Mesothelial cell of epicardium (in vitro differentiated cells): ENCODE measurements around the gene RCAN2. TPM values are rescaled to one million over a fixed set of nuclear protein-coding genes. Genes with fewer than 3 reads are reported as not detected.

ENCODE experiments used
- DNase-seq, 2 experiments: peaks; one replicate each; pipeline ENCODE4 v3.0.0; 2021; ENCODE audit warnings: low spot score in 2 of 2; ENCODE audit not compliant: unreplicated experiment in 2 of 2
- H3K27ac Mint-ChIP-seq: 2 replicates; pipeline ENCODE4 v1.8.0; 2021; ENCODE audit warnings: mixed read lengths
- H3K27me3 Mint-ChIP-seq: 2 replicates; pipeline ENCODE4 v1.8.0; 2021; ENCODE audit warnings: low read depth, mixed read lengths
- H3K36me3 Mint-ChIP-seq: 2 replicates; pipeline ENCODE4 v1.8.0; 2021; ENCODE audit warnings: mixed read lengths
- H3K4me1 Mint-ChIP-seq: 2 replicates; pipeline ENCODE4 v1.8.0; 2021; ENCODE audit warnings: mixed read lengths
- H3K4me3 Mint-ChIP-seq: 2 replicates; pipeline ENCODE4 v1.8.0; 2021; ENCODE audit warnings: mild to moderate bottlenecking, moderate library complexity, mixed read lengths
- H3K9me3 Mint-ChIP-seq: 2 replicates; pipeline ENCODE4 v1.8.0; 2021; ENCODE audit warnings: mixed read lengths
- CTCF ChIP-seq: fragments of 200-600 bp; sonication (generic); IDR thresholded peaks from one replicate; pipeline ENCODE4 v1.5.0; 2021; ENCODE audit warnings: antibody characterized with exemption; ENCODE audit not compliant: unreplicated experiment
- total RNA-seq: library from RNA; stranded (reverse); gene quantifications from 3 replicates; pipeline ENCODE4 v1.2.1, GENCODE V29; 2021

RCAN2 gene
- total RNA-seq, 1 donor from 2014 or later: 4.0 TPM

GRCh38 chr6:46216879-46217278, 274.4 kb downstream of the RCAN2 start:
- Mint-ChIP-seq H3K36me3 (no peaks in the 10 kb centered on the region), H3K9me3 (no peaks in the 10 kb centered on the region), H3K4me3 (no peak overlapping the region), H3K27ac (no peak overlapping the region), H3K4me1 (peaks cover 3% of the 10 kb centered on the region), H3K27me3 (no peaks in the 10 kb centered on the region)
- no peak for DNase-seq
- TF ChIP-seq CTCF: no peak

DNA sequence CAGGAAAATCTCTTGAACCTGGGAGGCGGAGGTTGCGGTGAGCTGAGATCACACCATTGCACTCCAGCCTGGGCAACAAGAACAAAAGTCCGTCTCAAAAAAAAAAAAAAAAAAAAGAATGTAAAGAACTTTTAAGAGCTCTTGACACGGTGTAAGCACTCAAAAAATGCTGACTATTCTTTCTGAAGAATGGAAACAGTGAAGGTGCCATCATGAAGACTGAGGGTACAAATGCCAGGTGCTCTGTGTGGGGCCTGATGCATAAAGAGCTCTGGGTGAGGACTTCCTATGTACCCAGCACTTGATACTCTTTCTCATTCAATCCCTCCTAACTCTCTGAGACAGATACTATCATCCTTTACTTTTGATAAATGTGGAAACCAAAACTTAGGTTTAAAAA, 275.5 kb downstream of the RCAN2 start:
- H3K4me1 Mint-ChIP-seq: peaks cover 3% of the 10 kb centered on the region
- no peaks in the 10 kb centered on the region for H3K9me3 Mint-ChIP-seq
- no peak overlapping the region for H3K4me3 Mint-ChIP-seq
- H3K27me3 Mint-ChIP-seq: no peaks in the 10 kb centered on the region
- no peaks in the 10 kb centered on the region for H3K36me3 Mint-ChIP-seq
- DNase-seq: no peak
- H3K27ac Mint-ChIP-seq: no peak overlapping the region
- TF ChIP-seq CTCF: no peak

GRCh38 chr6:46215213-46215612, 276.0 kb downstream of the RCAN2 start:
- DNase-seq: no peak
- H3K27ac Mint-ChIP-seq: no peak overlapping the region
- H3K4me3 Mint-ChIP-seq: no peak overlapping the region
- TF ChIP-seq CTCF: no peak
- no peaks in the 10 kb centered on the region for H3K36me3 Mint-ChIP-seq
- no peaks in the 10 kb centered on the region for H3K9me3 Mint-ChIP-seq
- H3K27me3 Mint-ChIP-seq: no peaks in the 10 kb centered on the region
- H3K4me1 Mint-ChIP-seq: peaks cover 3% of the 10 kb centered on the region

DNA sequence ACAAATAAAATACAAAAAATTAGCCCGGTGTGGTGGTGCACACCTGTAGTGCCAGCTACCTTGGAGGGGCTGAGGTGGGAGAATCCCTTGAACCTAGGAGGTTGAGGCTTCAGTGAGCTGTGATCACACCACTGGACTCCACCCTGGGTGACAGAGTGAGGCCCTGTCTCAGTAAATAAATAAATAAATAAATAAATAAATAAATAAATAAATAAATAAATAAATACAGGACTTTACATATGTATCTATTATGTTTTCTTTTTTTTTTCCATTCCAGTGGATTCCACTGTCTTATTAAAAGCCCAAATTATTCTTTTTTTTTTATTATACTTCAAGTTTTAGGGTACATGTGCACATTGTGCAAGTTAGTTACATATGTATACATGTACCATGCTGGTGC, 279.3 kb downstream of the RCAN2 start:
- no peak for TF ChIP-seq CTCF
- Mint-ChIP-seq H3K27ac (no peak overlapping the region), H3K9me3 (no peaks in the 10 kb centered on the region), H3K4me3 (no peak overlapping the region), H3K36me3 (no peaks in the 10 kb centered on the region), H3K4me1 (no peaks in the 10 kb centered on the region), H3K27me3 (peaks cover 13% of the 10 kb centered on the region)
- DNase-seq: no peak

DNA sequence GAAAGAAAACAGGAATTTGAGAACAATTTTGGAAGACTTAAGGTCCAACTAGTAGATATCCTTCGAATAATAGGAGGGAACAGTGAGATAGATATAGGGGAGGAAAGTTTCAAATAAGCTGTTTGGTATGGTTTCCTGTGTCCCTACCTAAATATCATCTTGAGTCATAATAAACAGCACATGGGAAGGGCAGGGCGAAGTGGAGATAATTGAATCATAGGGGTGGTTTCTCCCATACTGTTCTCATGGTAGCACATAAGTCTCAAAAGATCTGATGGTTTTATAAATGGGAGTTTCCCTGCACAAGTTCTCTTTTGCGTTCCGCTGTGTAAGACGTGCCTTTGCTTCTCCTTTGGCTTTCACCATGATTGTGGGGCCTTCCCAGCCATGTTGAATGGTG, 281.0 kb downstream of the RCAN2 start:
- H3K27me3 Mint-ChIP-seq: peaks cover 19% of the 10 kb centered on the region
- TF ChIP-seq CTCF: no peak
- H3K4me3 Mint-ChIP-seq: no peak overlapping the region
- H3K27ac Mint-ChIP-seq: no peak overlapping the region
- no peak for DNase-seq
- no peaks in the 10 kb centered on the region for H3K4me1 Mint-ChIP-seq
- no peaks in the 10 kb centered on the region for H3K9me3 Mint-ChIP-seq
- no peaks in the 10 kb centered on the region for H3K36me3 Mint-ChIP-seq

DNA sequence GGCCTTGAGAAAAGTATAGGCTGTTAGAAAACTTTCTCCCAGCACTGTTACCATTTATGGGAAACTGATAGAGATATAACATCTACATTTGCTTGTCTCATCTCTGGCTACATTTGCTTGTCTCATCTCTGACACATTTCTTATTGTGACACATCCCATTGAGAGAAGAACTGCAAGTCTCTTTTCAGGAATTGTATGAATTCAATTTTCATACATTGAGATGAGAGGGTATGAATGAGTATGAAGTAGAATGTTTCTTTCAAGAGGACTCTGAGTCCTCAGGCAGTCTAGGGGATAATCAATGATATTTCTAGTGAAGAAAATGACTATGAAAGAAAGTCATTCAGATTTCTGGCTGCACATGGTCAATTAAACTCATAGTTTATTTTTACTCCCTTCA, 282.9 kb downstream of the RCAN2 start:
- H3K4me3 Mint-ChIP-seq: no peak overlapping the region
- H3K27me3 Mint-ChIP-seq: peaks cover 19% of the 10 kb centered on the region
- H3K9me3 Mint-ChIP-seq: no peaks in the 10 kb centered on the region
- H3K27ac Mint-ChIP-seq: no peak overlapping the region
- no peaks in the 10 kb centered on the region for H3K36me3 Mint-ChIP-seq
- TF ChIP-seq CTCF: no peak
- no peak for DNase-seq
- H3K4me1 Mint-ChIP-seq: no peaks in the 10 kb centered on the region
